Measurements from ENCODE around the gene CROT. TPM values are rescaled to one million over a fixed set of nuclear protein-coding genes. Genes with fewer than 3 reads are reported as not detected.
A peak's percentile ranks its signal among the peaks of the same experiment; 100 is the strongest.

The CROT gene
- total and polyA plus RNA-seq, 2 experiments from 2014 or later, result 8.9 to 14.0 TPM

- TF ChIP-seq ZNF114 (CRISPR knock-in tag; IDR thresholded peaks at IDR 0.05), result no peak
- TF ChIP-seq CTCF (conservative IDR thresholded peaks at IDR 0.05; ENCODE audit: low read depth in 2 of 2), result peak; percentile 24 to 27; a peak in 2 of 4 replicates
- TF ChIP-seq EZH2 (IDR thresholded peaks at IDR 0.05; ENCODE audit: low read depth, unreplicated experiment), result no peak
- no peak for TF ChIP-seq ZNF462 (CRISPR knock-in tag; IDR thresholded peaks at IDR 0.05)
- no peaks in the 10 kb centered on the region for H3K9me2 ChIP-seq (ENCODE audit: insufficient read depth)
- no peaks in the 10 kb centered on the region for H3K4me1 ChIP-seq (ENCODE audit: insufficient read depth)
- Mint-ChIP-seq H3K4me3 (no peak overlapping the region), H3K36me3 (ENCODE audit: low read depth) (peaks cover 75% of the 10 kb centered on the region), H3K27ac (no peak overlapping the region), H3K27me3 (ENCODE audit: insufficient read depth, low read depth, poor library complexity) (no peaks in the 10 kb centered on the region), H3K4me1 (no peaks in the 10 kb centered on the region), H3K9me3 (peaks cover 85% of the 10 kb centered on the region)
- no peaks in the 10 kb centered on the region for H3K27me3 ChIP-seq (ENCODE audit: insufficient read depth)
- H2AFZ ChIP-seq, result no peak overlapping the region
- no peak overlapping the region for H3K4me2 ChIP-seq
- no peak overlapping the region for H3K4me3 ChIP-seq
- H3F3A ChIP-seq (replicated peaks; ENCODE audit: low read depth), result no peaks in the 10 kb centered on the region
- no peaks in the 10 kb centered on the region for H4K20me1 ChIP-seq (replicated peaks; ENCODE audit: insufficient read depth)
- no peak for ATAC-seq
- no peak for DNase-seq (ENCODE audit: low spot score)
- no peaks in the 10 kb centered on the region for H3K79me2 ChIP-seq (replicated peaks; ENCODE audit: insufficient read depth)
- peaks cover 4% of the 10 kb centered on the region for H3K36me3 ChIP-seq (ENCODE audit: insufficient read depth)
- no peak overlapping the region for H3K27ac ChIP-seq (ENCODE audit: low read depth)
Measured at GRCh38 chr7:87325576-87326370, 19.7 kb upstream of the CROT start.

Data from GM23338 (cell line).